Measurements from ENCODE around the gene ARPC2.
A peak's percentile ranks its signal among the peaks of the same experiment; 100 is the strongest.

Gene ARPC2

DNA sequence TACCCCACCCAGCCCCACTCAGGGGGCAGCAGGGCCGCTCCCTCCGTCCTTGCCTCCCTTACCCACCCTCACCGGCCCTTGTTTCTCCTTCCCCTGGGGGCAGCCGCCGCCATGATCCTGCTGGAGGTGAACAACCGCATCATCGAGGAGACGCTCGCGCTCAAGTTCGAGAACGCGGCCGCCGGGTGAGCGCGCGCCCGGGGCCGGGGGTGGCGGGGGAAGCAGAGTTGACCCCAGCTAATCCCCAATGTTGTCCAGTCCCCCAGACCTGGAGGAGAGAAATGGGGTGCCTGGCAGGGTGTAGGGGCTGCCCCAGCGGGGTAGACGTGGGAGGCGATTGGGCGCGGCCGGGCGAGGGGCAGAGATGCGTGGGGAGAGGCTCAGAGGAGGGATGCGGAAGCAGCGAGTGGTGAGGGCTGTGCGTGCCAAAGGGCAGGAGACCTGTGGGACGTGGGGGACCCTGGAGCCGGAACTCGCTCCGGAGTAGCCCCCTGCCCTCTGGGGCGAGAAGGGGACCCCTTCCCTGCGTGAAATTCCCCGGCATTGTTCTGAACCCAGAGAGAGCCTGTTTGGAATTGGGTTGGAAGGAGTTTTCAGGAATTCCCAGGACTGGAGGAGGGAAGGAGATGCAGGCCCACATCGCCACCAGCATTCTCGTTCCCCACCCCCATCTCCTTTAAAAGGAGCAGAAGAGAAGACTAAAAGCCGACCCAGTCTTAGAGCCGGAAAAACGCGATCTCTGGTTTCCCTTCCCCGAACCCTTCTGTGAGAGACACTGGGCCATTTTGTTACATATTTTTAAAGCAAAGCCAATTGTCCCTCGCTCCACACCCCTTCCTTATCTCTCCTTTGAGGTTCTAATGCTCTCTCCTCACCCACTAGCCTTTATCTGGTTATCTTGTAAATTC lies 625 bp downstream of the ARPC2 start:
- peak; percentile 53 for DNase-seq

DNA sequence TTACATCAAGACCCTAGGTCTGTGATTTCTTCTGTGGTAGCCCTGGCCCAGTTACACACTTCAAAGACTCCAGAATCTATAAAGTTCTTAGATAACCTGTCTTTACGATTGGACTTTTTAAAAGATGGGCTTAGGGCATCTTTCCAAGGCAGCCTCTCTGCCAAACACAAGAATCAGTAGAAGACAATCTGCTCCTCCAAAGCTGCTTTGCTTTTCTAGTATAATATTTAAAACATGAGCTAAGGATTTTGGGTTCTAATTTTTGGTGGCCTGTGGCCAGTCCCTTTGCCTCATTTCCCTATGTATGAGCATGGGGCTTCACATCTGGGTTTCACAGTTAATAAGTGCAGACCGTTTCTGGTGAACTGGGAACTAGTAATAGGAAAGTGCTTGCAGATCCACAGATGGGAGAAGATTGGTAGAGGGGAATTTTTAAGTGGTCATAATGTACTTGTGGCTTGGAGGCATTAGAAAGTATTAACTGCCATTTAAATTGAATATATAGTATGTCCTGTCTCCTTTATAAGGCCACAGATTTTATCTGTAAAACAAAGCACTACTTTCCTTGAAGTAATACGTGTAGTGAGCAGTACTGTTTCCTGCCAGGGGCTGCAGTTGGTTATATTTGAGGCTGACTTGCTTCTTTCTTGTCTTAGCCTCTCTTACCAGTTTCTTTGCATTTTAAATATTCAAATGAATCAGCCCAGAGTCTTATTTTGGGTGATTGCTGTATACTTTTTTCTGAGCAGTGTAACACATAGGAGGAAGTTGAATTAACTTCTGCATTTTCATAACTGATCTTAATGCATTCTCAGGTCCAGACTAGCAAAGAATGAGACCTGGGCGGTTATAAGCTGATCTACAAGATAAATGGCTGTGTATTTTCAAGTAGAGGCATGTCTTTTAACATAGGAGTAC lies 1.5 kb downstream of the ARPC2 start:
- DNase-seq: peak; percentile 22

DNA sequence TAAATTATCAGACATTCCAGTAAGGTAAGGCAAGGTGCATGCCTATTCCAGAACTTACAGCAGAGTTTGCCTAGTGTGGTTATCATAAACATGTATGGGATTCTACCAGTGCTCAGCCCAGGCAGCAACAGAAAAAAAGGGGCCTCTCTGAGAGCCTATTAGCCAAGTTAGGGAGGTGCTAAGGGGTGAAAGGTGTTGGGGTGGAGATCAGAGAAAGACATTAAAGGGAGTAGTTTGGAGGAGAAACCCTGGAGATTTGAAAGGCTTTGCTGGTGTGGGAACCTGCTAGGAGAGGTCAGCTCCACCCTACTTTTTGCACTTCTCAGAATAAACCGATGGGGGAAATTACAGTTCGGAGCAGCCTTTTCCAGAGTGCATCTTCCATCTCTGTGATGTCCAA lies 2.9 kb downstream of the ARPC2 start:
- DNase-seq: no peak

DNA sequence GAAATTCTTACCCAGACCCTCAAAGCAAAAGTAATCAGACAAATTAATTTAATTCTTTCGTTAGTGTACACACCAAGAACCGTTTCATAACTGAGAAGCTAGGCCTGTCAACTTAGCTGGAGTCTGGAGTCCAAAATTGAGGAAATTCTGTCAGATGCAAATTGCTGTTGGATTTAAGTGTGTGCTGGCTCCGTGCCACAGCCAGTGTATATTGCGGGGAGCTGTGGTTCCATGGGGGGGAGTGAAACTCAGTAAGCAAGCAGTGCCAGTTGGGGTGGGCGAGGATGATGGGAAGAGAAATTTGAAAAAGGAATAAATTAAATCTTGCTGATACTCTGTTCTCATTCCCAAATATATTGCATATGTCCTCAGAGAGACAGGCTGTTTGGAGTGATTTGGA lies 4.0 kb downstream of the ARPC2 start:
- DNase-seq: peak; percentile 20

DNA sequence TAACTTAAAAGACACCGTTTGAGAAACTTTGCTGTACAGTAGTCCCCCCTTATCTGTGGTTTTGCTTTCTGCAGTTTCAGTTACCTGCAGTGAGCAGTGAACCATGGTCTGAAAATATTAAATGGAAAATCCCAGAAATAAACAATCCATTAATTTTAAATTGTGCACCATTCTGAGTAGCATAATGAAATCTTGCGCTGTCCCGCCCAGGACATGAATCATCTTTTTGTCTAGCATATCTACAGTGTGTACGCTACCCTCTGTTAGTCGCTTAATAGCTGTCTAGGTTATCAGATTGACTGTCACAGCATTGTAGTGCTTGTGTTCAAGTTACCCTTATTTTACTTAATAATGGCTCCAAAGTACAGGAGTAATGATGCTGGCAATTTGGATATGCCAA lies 6.1 kb downstream of the ARPC2 start:
- DNase-seq: no peak

DNA sequence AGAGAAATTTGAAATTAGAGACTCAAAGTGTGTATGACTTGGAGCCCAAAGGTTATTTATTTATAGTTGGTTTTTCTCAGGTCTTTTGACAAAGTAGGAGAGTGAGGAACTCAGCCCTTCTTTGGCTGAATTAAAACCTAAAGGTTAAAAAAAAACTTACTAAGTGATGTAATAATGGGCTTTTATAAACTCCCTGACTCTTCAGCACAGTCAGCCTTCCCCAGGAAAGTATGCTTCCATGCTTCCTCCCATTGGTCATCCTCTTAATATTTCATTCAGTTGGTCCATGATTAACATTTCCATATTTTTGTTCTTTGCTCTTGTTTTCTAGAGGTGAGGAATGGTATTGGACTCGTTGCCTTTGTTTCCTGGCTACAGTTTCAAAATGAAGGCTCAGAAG lies 7.2 kb downstream of the ARPC2 start:
- no peak for DNase-seq

DNA sequence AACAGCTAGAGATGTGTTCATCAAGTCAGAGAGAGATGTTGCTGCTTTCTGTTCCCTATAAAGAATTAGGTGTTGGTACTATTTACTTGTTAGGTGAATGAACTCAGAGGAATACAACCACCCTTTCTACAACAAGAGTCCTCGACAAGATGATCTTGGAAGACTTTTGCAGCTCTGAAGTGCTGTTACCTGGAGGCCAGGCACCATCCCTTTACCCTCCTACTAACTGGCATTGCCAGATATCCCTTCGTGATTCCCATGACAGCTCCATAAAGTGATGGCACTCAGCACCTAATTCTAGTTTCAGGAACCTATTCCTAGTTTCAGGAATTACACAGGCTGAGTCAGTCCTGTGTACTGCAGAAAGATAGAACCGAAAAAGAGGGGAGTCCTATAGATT lies 9.9 kb downstream of the ARPC2 start:
- DNase-seq: no peak

DNA sequence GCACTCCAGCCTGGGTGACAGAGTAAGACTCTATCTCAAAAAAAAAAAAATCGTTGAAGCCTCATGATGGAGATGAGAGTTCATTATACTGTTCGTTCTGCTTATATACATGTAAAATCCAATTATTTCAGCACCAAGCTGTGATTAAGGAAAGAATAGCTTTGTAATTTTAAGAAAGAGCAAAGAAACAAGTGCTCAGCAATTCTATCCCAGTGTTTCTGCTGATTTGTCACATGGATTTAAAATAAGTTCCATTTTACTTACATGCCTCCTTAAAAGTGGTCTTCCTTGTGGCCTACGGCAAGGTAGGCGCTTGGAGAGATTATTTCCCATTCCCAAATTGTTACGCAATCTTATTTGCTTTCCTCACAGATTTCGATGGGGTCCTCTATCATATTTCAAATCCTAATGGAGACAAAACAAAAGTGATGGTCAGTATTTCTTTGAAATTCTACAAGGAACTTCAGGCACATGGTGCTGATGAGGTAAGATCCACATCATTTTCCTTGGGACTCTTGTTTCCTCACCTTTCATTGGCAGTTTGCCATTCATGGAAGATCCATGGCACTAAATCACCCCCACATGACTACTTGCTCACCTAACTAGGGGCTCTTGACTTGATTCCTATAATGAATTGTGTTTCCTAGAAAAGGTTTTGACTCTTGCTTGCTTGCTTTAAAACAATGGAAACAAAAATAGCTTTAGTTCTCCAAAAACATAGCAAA lies 11.5 kb downstream of the ARPC2 start:
- DNase-seq: no peak

DNA sequence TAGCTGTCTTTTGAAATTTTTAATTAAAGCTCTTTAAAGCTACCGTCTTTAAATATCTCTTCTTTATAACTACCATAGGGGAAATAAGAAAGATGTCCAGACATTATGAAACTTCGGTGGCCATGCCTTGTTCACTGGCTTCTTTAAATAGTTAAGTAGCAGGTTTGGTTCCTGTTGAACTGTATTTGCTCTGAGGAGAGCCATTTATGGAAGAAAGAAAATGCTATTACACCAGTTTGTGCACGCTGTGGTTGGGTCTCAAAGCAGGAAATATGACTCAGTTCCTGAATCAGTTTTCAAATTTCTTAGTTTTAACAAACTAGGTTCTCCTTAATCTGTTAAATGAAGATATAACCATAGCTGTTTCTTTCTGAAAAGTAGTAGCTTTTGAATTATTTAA lies 12.2 kb downstream of the ARPC2 start:
- peak; percentile 64 for DNase-seq

DNA sequence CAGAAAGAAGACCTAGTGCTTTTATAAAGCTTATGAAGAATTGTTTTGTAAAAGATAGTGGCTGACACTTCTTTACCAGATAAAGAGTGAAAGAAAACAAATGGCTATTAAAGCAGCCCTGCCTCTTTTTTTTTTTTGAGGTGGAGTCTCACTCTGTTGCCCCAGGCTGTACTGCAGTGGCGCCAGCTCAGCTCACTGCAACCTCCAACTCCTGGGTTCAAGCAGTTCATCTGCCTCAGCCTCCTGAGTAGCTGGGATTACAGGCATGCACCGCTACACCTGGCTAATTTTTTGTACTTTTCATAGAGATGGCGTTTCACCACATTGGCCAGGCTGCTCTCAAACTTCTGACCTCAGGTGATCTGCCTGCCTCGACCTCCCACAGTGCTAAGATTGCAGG lies 12.9 kb downstream of the ARPC2 start:
- DNase-seq: peak; percentile 62

DNA sequence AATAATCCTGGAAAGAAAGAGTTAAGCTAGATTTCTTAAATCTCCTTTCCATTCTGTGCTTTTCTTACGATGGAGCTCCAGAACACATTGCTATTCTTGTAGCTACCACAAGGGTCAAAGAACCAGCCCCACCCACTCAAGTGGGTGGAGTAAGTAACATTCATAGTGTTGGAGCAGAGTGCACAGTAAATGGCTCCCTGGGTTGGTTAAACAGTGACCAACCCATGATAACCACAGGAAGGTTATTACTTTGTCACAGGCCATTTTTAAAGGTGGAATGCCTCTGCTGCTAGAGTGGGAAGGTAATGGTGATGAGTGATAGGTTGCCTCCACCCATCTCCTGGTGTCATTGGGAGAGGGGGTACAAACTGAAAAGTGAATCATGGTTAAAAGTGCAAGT lies 13.9 kb downstream of the ARPC2 start:
- DNase-seq: peak; percentile 25

DNA sequence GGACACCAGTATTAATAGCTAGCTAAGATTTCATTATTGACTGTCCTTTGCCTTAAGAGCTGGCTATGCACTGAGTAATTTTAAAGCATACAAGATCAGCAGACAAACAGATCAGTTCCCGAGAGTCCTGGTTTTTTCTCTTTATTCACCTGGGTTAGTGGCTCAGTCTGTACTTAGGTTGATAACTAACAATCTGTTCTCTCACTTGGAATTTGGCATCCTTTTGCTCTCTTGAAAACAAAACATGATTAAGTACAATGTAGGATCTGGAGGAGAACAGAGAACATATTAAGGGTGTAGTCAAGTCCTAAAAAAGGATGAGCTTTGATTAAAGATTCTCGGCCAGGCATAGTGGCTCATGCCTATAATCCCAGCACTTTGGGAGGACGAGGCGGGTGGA lies 16.6 kb downstream of the ARPC2 start:
- no peak for DNase-seq

DNA sequence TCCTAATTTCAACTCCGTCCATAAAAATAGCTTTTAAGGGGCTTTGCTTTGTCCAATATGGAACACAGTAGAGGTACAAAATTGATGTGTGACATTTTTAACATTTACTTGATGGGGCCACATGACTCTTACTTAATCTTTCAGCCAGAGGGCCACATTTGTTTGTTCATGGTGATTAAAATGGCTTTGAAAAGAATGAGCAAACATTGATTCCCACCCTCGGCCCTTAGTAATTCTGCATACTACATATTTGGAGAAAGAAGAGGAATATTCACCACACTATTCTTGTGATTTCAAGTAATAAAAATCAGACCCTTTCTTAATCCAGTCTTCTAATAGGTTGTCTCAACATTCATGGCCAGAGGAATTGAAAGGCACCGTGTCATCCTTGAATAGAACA lies 17.5 kb downstream of the ARPC2 start:
- no peak for DNase-seq

DNA sequence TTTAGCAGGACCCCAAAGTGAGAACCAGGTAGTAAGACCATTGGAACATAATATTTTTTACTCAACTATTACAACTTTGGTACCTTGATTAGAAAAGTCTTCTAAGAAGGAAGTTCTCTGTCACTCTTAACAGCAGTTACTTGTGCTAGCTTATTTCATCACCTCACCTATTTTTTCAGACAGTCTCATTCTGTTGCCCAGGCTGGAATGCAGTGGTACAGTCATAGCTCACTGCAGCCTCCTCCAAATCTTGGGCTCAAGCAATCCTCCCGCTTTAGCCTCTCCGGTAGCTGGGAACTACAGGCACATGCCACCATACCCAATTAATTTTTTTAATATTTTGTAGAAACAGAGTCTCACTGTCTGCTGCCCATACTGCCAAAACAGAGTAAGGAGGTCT lies 18.0 kb downstream of the ARPC2 start:
- no peak for DNase-seq

DNA sequence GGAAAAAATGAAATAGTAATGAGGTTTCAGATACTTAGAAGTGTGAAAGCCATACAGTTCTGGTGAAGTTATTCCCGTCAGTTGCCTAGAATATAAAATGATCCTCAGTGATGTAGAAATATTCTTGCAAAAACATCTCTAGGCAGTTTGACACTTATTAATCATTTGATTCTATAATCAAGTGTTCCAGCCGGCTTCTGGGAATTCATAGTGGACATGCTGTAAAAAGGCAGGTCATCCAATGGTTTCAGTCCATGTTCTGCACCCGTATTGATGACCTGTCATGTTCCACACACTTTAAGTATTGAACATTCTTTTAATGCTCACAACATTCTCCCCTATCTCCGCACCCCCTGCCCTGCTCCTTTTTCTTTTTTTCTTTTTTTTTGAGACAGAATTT lies 19.8 kb downstream of the ARPC2 start:
- no peak for DNase-seq

DNA sequence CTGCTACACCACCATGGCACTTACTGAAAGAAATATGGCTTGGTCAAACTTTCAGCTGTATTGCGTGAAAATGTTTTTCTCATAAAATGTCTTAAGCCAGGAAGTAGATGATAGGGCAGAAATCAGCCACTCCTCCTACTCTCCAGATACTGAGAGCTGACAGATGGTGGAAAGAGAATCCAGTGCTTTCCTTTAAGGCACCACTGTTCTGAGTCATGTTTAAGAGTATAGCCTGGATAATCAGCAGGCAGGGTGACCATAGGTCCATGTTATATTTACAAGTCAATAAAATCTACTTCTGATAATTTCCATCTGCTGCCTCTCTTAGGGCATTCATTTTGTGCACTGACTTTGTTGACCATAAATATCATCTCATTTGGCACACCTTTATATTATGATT lies 21.9 kb downstream of the ARPC2 start:
- DNase-seq: no peak

DNA sequence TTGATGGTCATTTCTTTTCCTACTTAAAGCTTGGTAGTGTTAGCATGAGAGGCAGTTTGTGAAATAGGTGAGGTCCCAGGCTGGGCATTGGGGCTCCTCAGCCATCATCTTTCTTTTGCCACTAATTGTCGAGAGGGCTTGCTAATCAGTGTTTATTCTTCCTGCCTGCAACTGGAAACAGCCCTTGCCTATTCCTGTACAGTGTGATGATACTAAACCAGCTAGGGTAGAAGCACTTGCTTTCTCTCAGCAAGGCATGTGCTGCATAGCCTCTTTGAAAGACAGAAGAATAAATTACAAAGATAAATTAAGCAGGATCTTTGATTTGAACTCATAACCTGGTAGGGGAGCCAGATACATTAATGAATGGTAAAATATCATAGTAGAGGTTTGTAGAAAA lies 27.2 kb downstream of the ARPC2 start:
- DNase-seq: no peak

DNA sequence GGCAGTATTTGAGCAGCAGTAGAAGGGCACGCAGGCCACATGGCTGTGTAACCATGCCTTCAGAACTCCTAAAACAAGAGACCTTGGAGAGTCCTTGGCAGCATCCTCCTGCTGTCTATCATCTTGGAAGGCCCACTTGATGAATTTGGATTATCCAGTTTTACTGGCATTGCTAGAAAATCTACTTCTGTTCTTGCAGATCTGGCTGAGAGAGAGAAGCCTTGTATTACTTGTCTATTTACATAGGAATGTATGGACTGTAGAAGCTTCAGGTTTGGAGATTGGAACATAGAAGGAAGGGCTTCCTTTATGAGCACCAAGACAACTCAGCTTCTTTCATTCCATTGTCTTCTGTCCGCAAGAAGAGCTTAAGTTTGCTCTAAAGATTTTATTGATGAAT lies 27.7 kb downstream of the ARPC2 start:
- no peak for DNase-seq

DNA sequence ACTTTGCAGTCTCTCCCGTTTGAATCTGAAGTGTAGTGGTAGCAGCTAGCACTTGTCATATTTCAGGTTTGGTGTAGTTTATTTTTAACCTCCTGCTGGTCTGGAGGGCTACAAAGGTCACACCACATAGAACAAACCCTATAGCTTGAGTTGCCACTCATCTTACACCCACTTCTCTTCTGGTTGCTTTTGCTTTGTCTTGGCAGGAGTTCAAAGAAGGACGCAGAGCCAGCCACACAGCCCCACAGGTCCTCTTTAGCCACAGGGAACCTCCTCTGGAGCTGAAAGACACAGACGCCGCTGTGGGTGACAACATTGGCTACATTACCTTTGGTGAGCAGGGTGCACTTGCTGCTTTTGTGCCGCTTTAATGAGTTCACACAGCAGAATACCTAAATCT lies 28.2 kb downstream of the ARPC2 start:
- no peak for DNase-seq

DNA sequence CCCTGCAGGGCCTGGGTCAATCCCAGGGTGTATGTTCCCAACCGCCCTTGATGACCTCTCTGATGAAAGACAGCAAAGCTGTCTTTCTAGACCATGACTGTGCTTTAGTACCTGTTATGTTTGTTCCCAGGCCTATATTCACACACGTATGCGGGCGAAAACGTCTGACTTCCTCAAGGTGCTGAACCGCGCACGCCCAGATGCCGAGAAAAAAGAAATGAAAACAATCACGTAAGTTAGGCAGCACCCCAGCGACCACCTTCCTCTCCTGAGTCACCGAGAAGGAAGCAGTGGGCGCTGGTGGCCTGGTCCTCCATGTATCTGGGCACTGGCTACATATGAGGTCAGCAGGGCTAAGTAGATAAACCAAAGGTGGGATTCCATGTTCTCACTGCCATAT lies 32.7 kb downstream of the ARPC2 start:
- DNase-seq: no peak

DNA sequence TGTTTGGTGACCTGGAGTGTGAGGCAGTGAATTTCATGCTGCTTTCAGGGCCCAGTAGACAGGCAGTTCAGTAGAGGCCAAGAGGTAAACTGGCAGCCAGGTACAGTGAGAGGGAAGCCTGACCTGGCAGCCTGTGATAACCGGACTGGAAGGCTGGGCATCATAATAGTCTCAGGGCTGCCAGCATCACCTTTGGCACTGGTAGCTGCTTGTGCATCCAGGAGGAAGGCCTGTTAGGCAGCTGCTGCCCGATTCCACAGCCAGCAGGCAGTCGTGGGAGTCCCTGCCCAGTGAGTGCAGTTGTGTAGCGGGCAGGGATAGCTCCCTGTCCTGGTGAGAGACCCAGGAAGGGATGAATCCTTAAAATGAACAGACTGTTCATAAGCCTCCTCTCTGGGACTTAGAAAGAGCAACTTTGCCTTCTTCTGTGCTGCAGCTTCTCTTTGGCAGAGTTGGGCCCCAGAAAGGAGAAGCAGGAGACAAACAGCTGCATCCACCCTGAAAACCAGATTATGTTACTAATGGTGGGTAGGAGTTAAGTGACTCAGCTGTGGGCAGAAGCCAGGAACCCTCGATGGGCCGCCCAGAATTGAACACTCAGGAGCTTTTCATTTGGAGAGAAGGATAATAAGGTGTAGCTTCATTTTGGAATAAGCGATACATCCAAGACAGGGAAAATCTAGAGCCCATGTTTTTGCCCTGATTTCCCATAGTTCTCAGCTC lies 35.7 kb downstream of the ARPC2 start:
- DNase-seq: no peak

DNA sequence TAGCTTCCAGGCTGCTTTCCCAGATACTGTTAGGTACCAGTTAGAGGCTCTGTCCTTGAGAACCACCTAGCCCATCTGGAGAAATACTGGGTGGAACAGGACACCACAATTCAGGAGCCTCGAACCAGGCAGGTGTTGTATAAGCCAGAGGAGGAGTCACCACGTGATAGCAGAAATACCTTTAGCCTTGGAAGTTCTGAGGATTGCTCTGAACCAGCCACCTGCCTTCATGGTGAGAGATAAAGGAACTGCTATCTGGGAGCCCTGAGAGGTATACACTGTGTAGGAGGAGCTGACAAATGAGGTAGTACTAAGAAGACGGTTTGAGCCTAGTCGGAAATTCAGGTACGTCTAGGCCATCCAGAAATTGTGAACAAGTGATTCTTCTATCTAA lies 36.2 kb downstream of the ARPC2 start:
- no peak for DNase-seq

DNA sequence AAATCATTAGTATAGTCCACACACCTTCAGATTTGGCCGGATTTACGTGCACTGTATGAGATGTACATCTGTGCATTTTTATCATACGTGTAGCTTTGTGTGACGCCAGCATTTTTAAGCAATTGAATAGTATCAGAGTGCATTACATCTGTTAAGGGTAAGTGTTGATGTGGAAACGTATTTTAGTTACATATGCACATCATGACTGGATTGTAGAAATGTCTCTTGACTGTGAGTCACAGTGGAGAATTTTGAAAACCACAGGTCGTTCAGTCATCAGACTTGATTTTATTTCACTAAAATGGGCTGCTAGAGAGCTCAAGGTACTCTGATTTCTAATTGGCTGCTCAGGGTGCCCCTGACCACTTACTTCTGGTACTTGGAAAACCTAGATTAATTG lies 38.5 kb downstream of the ARPC2 start:
- DNase-seq: no peak
